Activated CD4-positive, alpha-beta T cell treated with anti-CD3 and anti-CD28 coated beads for 24 hours (primary cell): ENCODE measurements around the gene GSTT2B.
"Not testable (repeated sequence)": the region's sequence is repeated elsewhere in the genome, so short reads cannot be mapped to it uniquely, and the experiment has no call there.

ENCODE experiments used
- DNase-seq, 2 donors: peaks; one replicate each; pipeline ENCODE4 v3.0.0-alpha.2; 2020; ENCODE audit warnings: low read depth in 2 of 2

Gene GSTT2B

GRCh38 chr22:23984430-23984829, 23.4 kb upstream of the GSTT2B start:
- no peak for DNase-seq

- DNase-seq, result not testable (repeated sequence)
These were observed 19.6 kb upstream of the GSTT2B start for GRCh38 chr22:23980567-23980966.

GRCh38 chr22:23979557-23980240, 18.7 kb upstream of the GSTT2B start, which contains the start of gene GSTT2:
Gene GSTT2 (plus strand): TSS chr22:23980134.
- not testable (repeated sequence) for DNase-seq

GRCh38 chr22:23977304-23977703, 16.3 kb upstream of the GSTT2B start:
- DNase-seq, result not testable (repeated sequence)

- DNase-seq, result not testable (repeated sequence)
These were observed 13.9 kb upstream of the GSTT2B start for GRCh38 chr22:23974836-23975352.

- not testable (repeated sequence) for DNase-seq
These were observed 13.3 kb upstream of the GSTT2B start, which contains the start of gene DDT for GRCh38 chr22:23974345-23974744. Gene DDT (minus strand): TSS chr22:23974441. CDS start chr22:23974414, 27 bp downstream.

- DNase-seq, result not testable (repeated sequence)
These were observed 10.9 kb upstream of the GSTT2B start for GRCh38 chr22:23971927-23972326.

GRCh38 chr22:23970816-23971486, 10.0 kb upstream of the GSTT2B start:
- no peak for DNase-seq

GRCh38 chr22:23970201-23970641, 9.2 kb upstream of the GSTT2B start:
- DNase-seq, result no peak

- no peak for DNase-seq
These were observed 8.1 kb upstream of the GSTT2B start for GRCh38 chr22:23969071-23969470.

- not testable (repeated sequence) for DNase-seq
These were observed 5.6 kb upstream of the GSTT2B start, which contains the start of gene DDTL for GRCh38 chr22:23966568-23966967. Gene DDTL (plus strand): TSS chr22:23966888. CDS start chr22:23966915, 27 bp downstream.

- not testable (repeated sequence) for DNase-seq
These were observed 5.1 kb upstream of the GSTT2B start for GRCh38 chr22:23966094-23966493.

- peak; percentile 68 to 78 for DNase-seq
These were observed 4.6 kb downstream of the GSTT2B start for GRCh38 chr22:23956301-23956900.

GRCh38 chr22:23955886-23956285, 5.1 kb downstream of the GSTT2B start:
- not testable (repeated sequence) for DNase-seq

GRCh38 chr22:23954991-23955305, 6.0 kb downstream of the GSTT2B start:
- DNase-seq, result not testable (repeated sequence)

GRCh38 chr22:23954193-23954990, 6.6 kb downstream of the GSTT2B start:
- not testable (repeated sequence) for DNase-seq

- DNase-seq, result not testable (repeated sequence)
These were observed 7.5 kb downstream of the GSTT2B start for GRCh38 chr22:23953485-23953884.

- not testable (repeated sequence) for DNase-seq
These were observed 8.1 kb downstream of the GSTT2B start for GRCh38 chr22:23952794-23953405.

- not testable (repeated sequence) for DNase-seq
These were observed 9.6 kb downstream of the GSTT2B start for GRCh38 chr22:23951383-23951782.

GRCh38 chr22:23949764-23950163, 11.2 kb downstream of the GSTT2B start:
- not testable (repeated sequence) for DNase-seq

GRCh38 chr22:23947391-23947790, 13.6 kb downstream of the GSTT2B start:
- not testable (repeated sequence) for DNase-seq
